Spinal cord (tissue), 10 donors: Measurements from ENCODE around the gene STK36. TPM values are rescaled to one million over a fixed set of nuclear protein-coding genes. Genes with fewer than 3 reads are reported as not detected.
A peak's percentile ranks its signal among the peaks of the same experiment; 100 is the strongest.

ENCODE experiments used
- DNase-seq, 6 donors: peaks; one replicate each; pipeline versions ENCODE4 v3.0.0 to v3.0.0-alpha.2; 2013 to 2015; ENCODE audit warnings: low spot score in 6 of 6, low read depth in 4 of 6
- H3K27ac ChIP-seq: one replicate; pipeline ENCODE4 v1.5.1; 2013; ENCODE audit warnings: low read depth, low read length, control low read depth
- H3K27me3 ChIP-seq: one replicate; pipeline ENCODE4 v1.6.1; 2013; ENCODE audit warnings: low read length; ENCODE audit not compliant: control insufficient read depth, insufficient read depth
- H3K36me3 ChIP-seq: one replicate; pipeline ENCODE4 v1.6.1; 2013; ENCODE audit warnings: low read length; ENCODE audit not compliant: control insufficient read depth, insufficient read depth
- H3K4me1 ChIP-seq: one replicate; pipeline ENCODE4 v1.6.1; 2013; ENCODE audit warnings: low read length; ENCODE audit not compliant: control insufficient read depth, insufficient read depth
- H3K4me3 ChIP-seq: one replicate; pipeline ENCODE4 v1.5.1; 2013; ENCODE audit warnings: low read depth, low read length, control low read depth
- H3K9me3 ChIP-seq: one replicate; pipeline ENCODE4 v1.6.1; 2013; ENCODE audit warnings: low read length; ENCODE audit not compliant: control insufficient read depth, insufficient read depth
- WGBS: methylation state at CpG from one replicate; pipeline ENCODE4 v1.1.5; 2013; ENCODE audit warnings: missing lambda C conversion rate; ENCODE audit not compliant: insufficient coverage; 5-methylcytosine and 5-hydroxymethylcytosine counted together
- polyA plus RNA-seq, 2 donors: library from polyadenylated mRNA; unstranded; fragments of 120-200 nt; gene quantifications; one replicate each; pipeline ENCODE4 v1.2.1, GENCODE V29; 2013; ENCODE audit not compliant: insufficient read length in 2 of 2
- total RNA-seq, 2 donors: library from RNA; depleted of rRNA in 1 of 2; stranded (reverse); fragments of 120-200 nt in 1 of 2; fragments of >200 nt in 1 of 2; gene quantifications; one replicate each; pipeline versions ENCODE4 v1.2.3 to v1.2.4, GENCODE V29; 2013 to 2014
- donor health status: healthy.

The STK36 gene
- total and polyA plus RNA-seq, 4 donors: 24.9 to 89.1 (median 61.7) TPM

- DNase-seq: peak in 1 of 6 donors; percentile 28
- no peaks in the 10 kb centered on the region for H3K4me1 ChIP-seq
- 43% methylated on average over 1 of the region's 1 CpG for whole genome bisulfite sequencing
- no peak overlapping the region for H3K4me3 ChIP-seq
- H3K9me3 ChIP-seq: peaks cover 8% of the 10 kb centered on the region
- no peak overlapping the region for H3K27ac ChIP-seq
- no peaks in the 10 kb centered on the region for H3K27me3 ChIP-seq
- H3K36me3 ChIP-seq: peaks cover 5% of the 10 kb centered on the region
Measured at GRCh38 chr2:218722876-218723785, 51.2 kb downstream of the STK36 start.

DNA sequence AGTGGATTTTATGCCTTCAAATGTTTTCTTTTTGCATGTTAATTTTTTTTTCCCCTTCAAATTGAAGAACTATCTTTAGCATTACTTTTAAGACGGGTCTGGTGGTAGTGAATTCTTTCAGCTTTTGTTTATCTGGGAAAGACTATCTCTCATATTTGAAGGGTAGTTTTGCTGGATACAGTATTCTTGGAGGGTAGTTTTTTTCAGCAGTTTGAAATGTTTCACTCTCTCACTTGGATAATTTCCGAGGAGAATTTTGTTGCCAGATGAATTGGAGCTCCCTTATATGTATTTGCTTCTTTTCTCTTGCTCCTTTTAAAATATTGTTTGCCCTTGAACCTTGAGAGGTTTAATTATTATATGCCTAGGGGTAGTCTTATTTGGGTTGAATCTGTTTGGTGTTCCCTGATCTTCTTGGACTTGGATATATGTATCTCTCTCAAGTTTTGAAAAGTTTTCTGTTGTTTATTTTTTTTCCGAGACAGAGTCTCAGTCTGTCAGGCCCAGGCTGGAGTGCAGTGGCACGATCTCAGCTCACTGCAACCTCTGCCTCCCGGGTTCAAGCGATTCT, 54.2 kb downstream of the STK36 start:
- Histone ChIP-seq H3K27me3 (no peaks in the 10 kb centered on the region), H3K27ac (no peak overlapping the region), H3K9me3 (peaks cover 8% of the 10 kb centered on the region), H3K4me1 (peaks cover 5% of the 10 kb centered on the region), H3K4me3 (no peak overlapping the region), H3K36me3 (peaks cover 6% of the 10 kb centered on the region)
- WGBS: 100% methylated on average over 3 of the region's 6 CpGs
- no peak for DNase-seq

- 100% methylated on average over 1 of the region's 6 CpGs for WGBS
- no peak for DNase-seq
- Histone ChIP-seq H3K27me3 (no peaks in the 10 kb centered on the region), H3K4me1 (peaks cover 6% of the 10 kb centered on the region), H3K36me3 (peaks cover 6% of the 10 kb centered on the region), H3K9me3 (peaks cover 8% of the 10 kb centered on the region), H3K27ac (no peak overlapping the region), H3K4me3 (no peak overlapping the region)
Measured at GRCh38 chr2:218727502-218728165, 55.7 kb downstream of the STK36 start.

DNA sequence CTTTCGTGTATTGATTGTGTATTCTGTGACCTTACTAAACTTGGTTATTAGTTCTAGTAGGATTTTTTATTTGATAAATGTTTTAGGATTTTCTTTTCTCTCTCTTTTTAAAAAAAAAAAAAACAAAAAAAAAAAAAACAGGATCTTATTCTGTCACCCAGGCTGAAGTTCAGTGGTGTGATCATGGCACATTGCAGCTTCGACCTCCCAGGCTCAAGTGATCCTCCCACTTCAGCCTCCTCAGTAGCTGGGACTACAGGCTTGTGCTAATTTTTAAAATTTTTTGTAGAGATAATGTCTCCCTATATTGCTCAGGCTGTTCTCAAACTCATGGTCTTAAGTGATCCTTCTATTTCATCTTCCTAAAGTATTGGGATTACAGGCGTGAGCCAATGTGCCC, 57.8 kb downstream of the STK36 start:
- no peak for DNase-seq
- H3K27me3 ChIP-seq: no peaks in the 10 kb centered on the region
- peaks cover 8% of the 10 kb centered on the region for H3K9me3 ChIP-seq
- H3K36me3 ChIP-seq: peaks cover 6% of the 10 kb centered on the region
- WGBS: no CpG with 5 or more reads among the region's 3 CpGs
- H3K4me3 ChIP-seq: no peak overlapping the region
- peaks cover 6% of the 10 kb centered on the region for H3K4me1 ChIP-seq
- no peak overlapping the region for H3K27ac ChIP-seq

GRCh38 chr2:218732052-218732760, 60.3 kb downstream of the STK36 start:
- H3K9me3 ChIP-seq: no peaks in the 10 kb centered on the region
- H3K4me3 ChIP-seq: no peak overlapping the region
- peaks cover 6% of the 10 kb centered on the region for H3K4me1 ChIP-seq
- H3K27ac ChIP-seq: peak overlapping the region; percentile 78
- WGBS: 91% methylated on average over 4 of the region's 5 CpGs
- no peak for DNase-seq
- peaks cover 11% of the 10 kb centered on the region for H3K36me3 ChIP-seq
- no peaks in the 10 kb centered on the region for H3K27me3 ChIP-seq

DNA sequence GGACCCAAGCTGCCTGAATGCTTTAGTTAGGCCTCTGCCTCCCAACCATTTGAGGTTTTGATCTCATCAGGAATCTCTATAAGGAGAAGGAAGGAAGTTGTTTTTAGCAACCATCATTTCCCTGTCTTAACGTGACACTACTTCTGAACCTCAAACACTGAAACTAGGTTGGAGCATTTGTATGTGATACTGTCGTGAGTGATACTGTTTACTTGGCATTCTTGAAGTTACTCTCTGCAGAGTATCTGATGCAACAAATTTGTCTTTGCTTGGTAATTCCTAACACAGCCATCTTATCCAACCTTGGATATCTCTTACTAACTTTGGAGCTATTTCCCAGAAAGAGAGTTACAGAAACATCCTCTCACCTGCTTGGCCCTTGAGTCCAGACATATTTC, 60.9 kb downstream of the STK36 start:
- WGBS: no CpG with 5 or more reads among the region's 2 CpGs
- H3K27ac ChIP-seq: no peak overlapping the region
- H3K4me1 ChIP-seq: peaks cover 6% of the 10 kb centered on the region
- H3K9me3 ChIP-seq: no peaks in the 10 kb centered on the region
- no peak overlapping the region for H3K4me3 ChIP-seq
- H3K36me3 ChIP-seq: peaks cover 14% of the 10 kb centered on the region
- H3K27me3 ChIP-seq: no peaks in the 10 kb centered on the region
- no peak for DNase-seq

DNA sequence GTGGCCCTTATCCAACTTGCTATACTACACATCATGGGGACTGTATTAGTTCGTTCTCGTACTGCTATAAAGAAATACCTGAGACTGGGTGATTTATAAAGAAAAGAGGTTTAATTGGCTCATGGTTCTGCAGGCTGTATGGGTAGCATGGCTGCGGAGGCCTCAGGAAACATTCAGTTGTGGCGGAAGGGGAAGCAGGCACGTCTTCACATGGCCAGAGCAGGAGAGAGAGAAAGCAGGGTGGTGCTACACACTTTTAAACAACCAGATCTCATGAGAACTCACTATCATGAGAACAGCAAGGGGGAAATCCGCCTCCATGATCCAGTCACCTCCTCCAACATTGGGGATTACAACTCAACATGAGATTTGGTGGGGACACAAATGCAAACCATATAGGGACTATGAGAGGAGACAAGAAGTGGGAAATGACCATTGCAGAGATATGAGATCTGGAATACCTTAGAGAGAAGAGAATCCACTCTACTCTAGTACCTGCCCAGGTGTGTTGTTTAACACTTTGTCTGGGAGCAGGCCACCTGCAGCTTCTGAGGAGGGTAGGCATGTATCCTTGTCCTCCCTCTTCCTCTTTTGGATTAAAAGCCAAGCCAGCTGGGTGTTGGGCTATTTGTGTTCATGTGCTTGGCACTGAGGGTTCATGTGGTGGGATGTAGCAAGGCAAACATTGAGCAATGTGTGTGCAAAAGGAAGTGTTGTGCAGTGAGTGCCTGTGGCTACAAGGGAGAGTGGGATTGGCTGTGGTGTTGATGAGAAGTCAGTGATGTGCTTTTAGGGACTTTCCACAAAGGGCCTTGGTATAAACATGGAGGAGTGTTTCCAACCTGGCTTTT, 61.5 kb downstream of the STK36 start:
- Histone ChIP-seq H3K9me3 (no peaks in the 10 kb centered on the region), H3K27ac (no peak overlapping the region), H3K4me3 (no peak overlapping the region), H3K4me1 (peaks cover 6% of the 10 kb centered on the region), H3K27me3 (no peaks in the 10 kb centered on the region), H3K36me3 (peaks cover 18% of the 10 kb centered on the region)
- WGBS: 100% methylated on average over 1 of the region's 6 CpGs
- no peak for DNase-seq

GRCh38 chr2:218734190-218734975, 62.5 kb downstream of the STK36 start:
- no peak for DNase-seq
- H3K4me3 ChIP-seq: no peak overlapping the region
- H3K4me1 ChIP-seq: peaks cover 6% of the 10 kb centered on the region
- 90% methylated on average over 2 of the region's 8 CpGs for WGBS
- H3K9me3 ChIP-seq: no peaks in the 10 kb centered on the region
- H3K27me3 ChIP-seq: no peaks in the 10 kb centered on the region
- H3K36me3 ChIP-seq: peaks cover 22% of the 10 kb centered on the region
- H3K27ac ChIP-seq: no peak overlapping the region
